T-helper 2 cell (primary cell): ENCODE results near the gene BMERB1.
"Not testable (repeated sequence)": the region's sequence is repeated elsewhere in the genome, so short reads cannot be mapped to it uniquely, and the experiment has no call there.

Source experiments
- DNase-seq, 5 experiments: peaks; one replicate each; pipeline versions ENCODE4 v3.0.0 to v3.0.0-alpha.2; 2012 to 2022

Gene BMERB1

DNA sequence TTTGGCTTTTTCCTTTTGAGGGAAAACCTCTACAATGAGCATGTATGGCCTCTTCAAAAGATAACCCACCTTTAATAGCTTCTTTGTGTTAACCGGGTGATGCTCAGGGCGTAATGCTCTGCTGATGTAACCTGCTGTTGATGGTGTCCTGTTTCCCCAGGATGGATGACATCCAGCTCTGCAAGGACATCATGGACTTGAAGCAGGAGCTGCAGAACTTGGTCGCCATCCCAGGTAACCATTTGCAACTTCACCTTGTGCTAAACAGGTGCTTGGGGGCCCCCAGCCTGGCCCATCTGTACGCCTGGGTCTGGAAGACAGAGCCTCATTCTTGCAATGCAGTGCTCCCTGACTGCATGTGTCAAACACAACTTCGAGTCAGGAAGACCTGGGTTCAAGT lies 133.4 kb downstream of the BMERB1 start:
- DNase-seq: no peak

GRCh38 chr16:15570666-15571065 lies 136.3 kb downstream of the BMERB1 start:
- DNase-seq: not testable (repeated sequence)

DNA sequence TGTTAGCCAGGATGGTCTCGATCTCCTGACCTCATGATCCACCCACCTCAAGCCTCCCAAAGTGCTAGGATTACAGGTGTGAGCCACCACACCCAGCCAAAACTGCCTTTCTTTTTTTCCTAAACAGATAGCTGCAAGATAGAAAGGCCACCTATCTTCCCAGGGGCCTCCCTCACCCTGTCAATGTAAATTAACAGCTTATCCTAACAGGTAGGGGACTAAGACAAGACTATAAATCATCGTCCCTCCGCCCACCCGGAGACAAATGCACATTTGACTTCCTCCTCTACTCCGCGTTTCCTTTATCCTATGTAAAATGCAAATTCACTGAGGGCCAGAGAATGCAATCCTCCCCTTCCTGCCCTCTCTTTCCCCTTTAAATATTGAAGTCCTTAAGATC lies 137.2 kb downstream of the BMERB1 start:
- DNase-seq: no peak

GRCh38 chr16:15572329-15573001 lies 138.1 kb downstream of the BMERB1 start:
- no peak for DNase-seq

DNA sequence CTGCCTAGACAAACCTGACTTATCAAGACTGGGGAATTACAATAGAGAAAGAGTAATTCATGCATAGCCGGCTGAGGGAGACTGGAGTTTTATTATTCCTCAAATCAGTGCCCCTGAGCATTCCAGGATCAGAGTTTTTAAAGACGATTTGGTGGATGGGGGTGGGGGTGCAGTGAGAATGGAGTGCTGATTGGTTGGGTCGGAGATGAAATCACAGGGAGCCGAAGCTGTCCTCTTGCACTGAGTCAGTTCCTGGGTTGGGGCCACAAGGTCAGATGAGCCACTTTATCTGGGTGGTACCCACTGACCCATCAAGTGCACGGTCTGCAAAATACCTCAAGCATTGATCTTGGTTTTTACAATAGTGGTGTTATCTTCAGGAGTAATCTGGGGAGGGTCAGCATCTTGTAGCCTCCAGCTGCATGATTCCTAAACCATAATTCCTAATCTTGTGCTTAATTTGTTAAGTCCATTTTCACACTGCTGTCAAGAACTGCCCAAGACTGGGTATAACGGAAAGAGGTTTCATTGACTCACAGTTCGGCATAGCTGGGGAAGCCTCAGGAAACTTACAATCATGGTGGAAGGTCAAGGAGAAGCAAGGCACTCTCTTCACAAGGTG lies 139.0 kb downstream of the BMERB1 start:
- no peak for DNase-seq

GRCh38 chr16:15573896-15574613 lies 139.7 kb downstream of the BMERB1 start:
- DNase-seq: not testable (repeated sequence)

- DNase-seq: no peak
These were observed 140.2 kb downstream of the BMERB1 start for GRCh38 chr16:15574614-15574948.

- DNase-seq: no peak
These were observed 141.1 kb downstream of the BMERB1 start for GRCh38 chr16:15575293-15576049.

DNA sequence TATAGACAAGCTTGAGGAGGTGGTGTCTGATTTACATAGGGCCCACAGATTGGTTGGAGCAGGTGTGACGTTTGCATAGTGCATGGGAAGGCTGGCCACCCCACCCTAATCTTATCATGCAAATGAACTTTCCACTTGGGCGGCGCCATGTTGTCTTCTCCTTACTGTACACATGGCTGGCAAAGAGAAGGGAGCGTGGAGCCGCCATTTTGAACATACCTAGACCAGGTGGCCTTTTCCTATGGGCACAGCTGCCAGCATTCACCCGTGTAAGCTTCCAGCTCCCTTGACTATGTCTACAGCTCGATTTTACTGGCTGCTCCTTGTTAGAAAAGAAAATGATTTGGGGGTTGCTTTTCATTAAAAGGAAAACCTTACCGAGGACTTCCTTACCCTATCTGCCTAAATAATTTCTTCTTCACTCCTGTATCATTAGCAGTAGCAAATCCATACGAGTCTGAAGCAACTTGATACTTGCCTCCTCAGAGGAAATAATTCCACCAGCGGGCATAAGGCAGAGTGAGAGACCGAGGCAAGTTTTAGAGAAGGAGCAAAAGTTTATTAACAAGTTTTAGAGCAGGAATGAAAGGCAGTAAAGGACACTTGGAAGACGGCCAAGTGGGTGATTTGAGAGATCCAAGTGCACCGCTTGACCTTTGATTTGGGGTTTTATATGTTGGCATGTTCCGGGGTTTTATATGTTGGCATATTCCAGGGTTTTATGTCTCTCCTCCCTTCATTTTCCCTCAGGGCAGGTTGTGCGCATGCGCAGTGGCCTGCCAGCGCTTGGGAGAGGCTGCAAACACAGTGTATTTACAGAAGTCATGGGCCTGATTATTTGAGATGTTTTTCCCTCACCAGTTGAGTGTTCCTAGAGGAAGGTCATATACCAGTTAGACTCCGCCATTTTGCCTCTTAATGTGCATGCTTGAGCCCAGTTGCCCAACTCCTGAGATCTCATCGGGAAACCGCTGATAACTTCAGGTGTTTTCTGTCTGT lies 142.9 kb downstream of the BMERB1 start:
- DNase-seq: no peak

DNA sequence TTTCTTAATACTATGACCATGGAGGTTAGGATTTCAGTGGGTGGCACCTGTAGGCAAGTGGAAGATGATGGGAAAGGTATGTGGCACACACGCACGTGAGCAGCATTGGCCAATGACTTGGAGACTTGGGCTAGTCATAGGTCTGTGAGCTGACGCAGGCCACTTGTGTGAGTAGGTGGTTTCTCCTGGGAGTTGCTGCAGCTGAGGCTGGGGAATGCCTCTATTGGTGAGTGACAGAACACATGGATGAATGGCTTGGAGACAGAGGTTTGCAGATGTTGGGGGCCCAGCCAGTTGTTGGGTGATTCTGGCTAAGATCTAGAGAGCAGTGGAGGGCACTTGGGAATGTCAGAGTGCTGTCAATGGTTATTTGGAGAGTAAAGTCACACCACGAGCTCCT lies 144.4 kb downstream of the BMERB1 start:
- no peak for DNase-seq

DNA sequence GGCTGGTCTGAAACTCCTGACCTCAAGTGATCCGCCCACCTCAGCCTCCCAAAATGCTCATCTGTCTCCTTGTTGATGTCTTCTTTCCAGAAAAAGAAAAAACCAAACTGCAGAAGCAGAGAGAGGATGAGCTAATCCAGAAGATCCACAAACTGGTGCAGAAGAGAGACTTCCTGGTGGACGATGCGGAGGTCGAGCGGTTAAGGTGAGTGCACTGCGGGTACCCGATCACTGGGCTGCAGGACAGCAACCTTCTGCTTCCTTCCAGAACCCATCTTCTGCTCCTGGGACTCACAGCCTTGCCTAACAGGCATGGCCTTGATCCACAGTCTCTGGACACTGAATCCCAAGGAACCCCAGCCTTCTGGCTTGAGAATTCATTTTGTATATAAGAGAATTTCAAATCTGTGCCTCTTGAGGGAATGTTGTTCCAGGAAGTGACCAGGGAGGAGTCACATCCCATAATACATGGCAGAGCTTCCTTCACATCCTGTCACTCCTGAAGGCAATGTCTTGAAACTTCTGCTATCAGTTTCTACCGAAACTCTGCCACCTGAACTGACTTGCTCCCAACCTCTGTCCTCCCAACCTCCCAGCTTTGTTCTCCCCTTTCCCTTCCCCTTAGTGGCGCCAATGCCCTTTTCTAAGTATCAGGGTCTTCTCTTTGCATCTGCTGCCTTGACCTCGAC lies 146.9 kb downstream of the BMERB1 start:
- DNase-seq: no peak

GRCh38 chr16:15583526-15583925 lies 149.1 kb downstream of the BMERB1 start:
- DNase-seq: no peak

GRCh38 chr16:15585956-15586355 lies 151.6 kb downstream of the BMERB1 start:
- no peak for DNase-seq

DNA sequence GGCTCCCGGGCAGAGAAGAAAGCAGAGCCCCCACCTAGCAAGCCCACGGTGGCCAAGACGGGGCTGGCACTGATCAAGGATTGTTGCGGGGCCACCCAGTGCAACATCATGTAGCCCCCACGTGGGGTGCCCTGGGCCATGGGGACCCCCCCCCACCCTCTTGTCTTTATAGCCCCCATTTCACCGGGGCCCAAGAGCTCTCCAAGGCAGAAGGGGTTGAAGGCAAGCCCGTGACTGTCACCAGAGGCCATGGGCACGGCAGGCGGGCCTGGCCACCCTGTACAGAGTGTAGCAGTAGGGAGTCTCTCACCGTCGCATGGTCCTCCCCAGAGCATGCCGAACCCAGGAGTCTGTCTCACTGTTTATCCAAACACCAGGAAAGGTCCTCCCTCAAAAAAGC lies 152.3 kb downstream of the BMERB1 start:
- DNase-seq: no peak

- no peak for DNase-seq
These were observed 152.9 kb downstream of the BMERB1 start for GRCh38 chr16:15587152-15587825.

- DNase-seq: peak in 2 of 5 experiments; percentile 28
These were observed 157.9 kb downstream of the BMERB1 start for GRCh38 chr16:15592324-15592723.

DNA sequence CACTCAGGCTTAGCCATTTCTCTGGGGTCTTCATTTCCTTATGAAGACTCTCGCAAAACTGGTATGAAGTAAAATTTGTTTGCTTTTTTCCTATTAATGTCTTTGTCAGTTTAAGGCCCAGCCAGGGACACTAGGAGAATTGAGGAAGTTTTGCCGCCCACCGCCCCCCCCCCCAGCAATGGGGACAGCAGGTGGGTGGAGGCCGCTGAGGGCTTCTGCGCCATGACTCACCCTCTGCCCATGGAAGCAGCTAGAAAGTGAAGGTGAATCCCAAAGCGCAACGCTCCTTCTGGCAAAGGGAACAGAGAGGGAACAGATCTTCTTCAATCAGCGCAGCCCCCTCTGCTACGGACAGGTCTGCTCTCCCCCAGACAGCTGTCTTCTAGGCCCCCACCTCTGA lies 158.8 kb downstream of the BMERB1 start:
- DNase-seq: no peak

GRCh38 chr16:15594711-15595320 lies 160.4 kb downstream of the BMERB1 start:
- no peak for DNase-seq

- DNase-seq: no peak
These were observed 162.7 kb downstream of the BMERB1 start for GRCh38 chr16:15597135-15597534.
